Muscle of leg (tissue), 11 donors: Measurements from ENCODE around the gene SCUBE2. TPM values are rescaled to one million over a fixed set of nuclear protein-coding genes. Genes with fewer than 3 reads are reported as not detected.

ENCODE experiments used
- DNase-seq: peaks from one replicate; pipeline ENCODE4 v3.0.0; 2013
- H3K27ac ChIP-seq: one replicate; pipeline ENCODE4 v1.5.1; 2013; ENCODE audit warnings: mild to moderate bottlenecking, low read length, control low read depth
- H3K27me3 ChIP-seq: one replicate; pipeline ENCODE4 v1.6.1; 2013; ENCODE audit warnings: low read length; ENCODE audit not compliant: control insufficient read depth, insufficient read depth
- H3K36me3 ChIP-seq: one replicate; pipeline ENCODE4 v1.6.1; 2013; ENCODE audit warnings: low read length; ENCODE audit not compliant: control insufficient read depth, insufficient read depth
- H3K4me1 ChIP-seq: one replicate; pipeline ENCODE4 v1.6.1; 2013; ENCODE audit warnings: low read length; ENCODE audit not compliant: control insufficient read depth, insufficient read depth
- H3K4me3 ChIP-seq: one replicate; pipeline ENCODE4 v1.5.1; 2013; ENCODE audit warnings: low read length, control low read depth
- H3K9me3 ChIP-seq: replicated peaks from 2 replicates; pipeline ENCODE4 v1.6.1; 2013; ENCODE audit warnings: low read depth, low read length; ENCODE audit not compliant: control insufficient read depth
- WGBS: methylation state at CpG from one replicate; pipeline ENCODE4 v1.1.5; 2013; ENCODE audit warnings: missing lambda C conversion rate; ENCODE audit not compliant: insufficient coverage; 5-methylcytosine and 5-hydroxymethylcytosine counted together
- polyA plus RNA-seq, 8 donors: library from polyadenylated mRNA; unstranded; fragments of 120-200 nt; gene quantifications; one replicate each; pipeline versions ENCODE4 v1.2.1 to v1.2.3, GENCODE V29; 2013; ENCODE audit warnings: inconsistent platforms in 1 of 8, low replicate concordance in 1 of 8; ENCODE audit not compliant: insufficient read length in 8 of 8, insufficient read depth in 1 of 8
- total RNA-seq: library from RNA; stranded (reverse); fragments of 120-200 nt; gene quantifications from one replicate; pipeline ENCODE4 v1.2.4, GENCODE V29; 2013

The SCUBE2 gene
- total and polyA plus RNA-seq, 9 donors: 22.8 to 52.9 (median 29.6) TPM

DNA sequence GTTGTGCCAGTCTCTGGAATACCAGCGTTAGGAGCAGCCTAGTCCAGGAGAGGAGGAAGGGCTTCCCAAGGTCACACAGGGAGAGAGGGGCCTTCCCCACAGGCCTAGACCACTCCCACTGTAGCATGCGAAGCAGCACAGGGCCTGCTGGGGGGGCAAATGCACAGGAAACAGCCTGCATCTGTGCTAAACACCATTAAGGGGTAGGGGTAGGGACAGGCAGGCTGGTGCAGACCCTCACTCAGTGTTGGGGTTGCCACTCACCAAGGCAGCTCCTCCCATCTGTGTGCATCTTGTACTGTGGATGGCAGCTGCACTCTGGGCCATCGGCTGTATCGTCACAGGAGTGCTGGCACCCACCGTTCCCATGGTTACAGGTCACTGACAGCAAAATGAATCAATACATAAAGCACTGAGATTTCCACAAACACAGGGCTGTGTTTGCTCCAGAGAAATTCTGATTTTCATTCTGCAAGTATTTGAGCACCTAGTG is 24.9 kb downstream of the SCUBE2 start:
- Histone ChIP-seq H3K4me1 (peaks cover 3% of the 10 kb centered on the region), H3K36me3 (peaks cover 23% of the 10 kb centered on the region), H3K27ac (no peak overlapping the region), H3K4me3 (no peak overlapping the region), H3K9me3 (no peaks in the 10 kb centered on the region), H3K27me3 (no peaks in the 10 kb centered on the region)
- no peak for DNase-seq
- WGBS: 63% methylated on average over 4 of the region's 5 CpGs

DNA sequence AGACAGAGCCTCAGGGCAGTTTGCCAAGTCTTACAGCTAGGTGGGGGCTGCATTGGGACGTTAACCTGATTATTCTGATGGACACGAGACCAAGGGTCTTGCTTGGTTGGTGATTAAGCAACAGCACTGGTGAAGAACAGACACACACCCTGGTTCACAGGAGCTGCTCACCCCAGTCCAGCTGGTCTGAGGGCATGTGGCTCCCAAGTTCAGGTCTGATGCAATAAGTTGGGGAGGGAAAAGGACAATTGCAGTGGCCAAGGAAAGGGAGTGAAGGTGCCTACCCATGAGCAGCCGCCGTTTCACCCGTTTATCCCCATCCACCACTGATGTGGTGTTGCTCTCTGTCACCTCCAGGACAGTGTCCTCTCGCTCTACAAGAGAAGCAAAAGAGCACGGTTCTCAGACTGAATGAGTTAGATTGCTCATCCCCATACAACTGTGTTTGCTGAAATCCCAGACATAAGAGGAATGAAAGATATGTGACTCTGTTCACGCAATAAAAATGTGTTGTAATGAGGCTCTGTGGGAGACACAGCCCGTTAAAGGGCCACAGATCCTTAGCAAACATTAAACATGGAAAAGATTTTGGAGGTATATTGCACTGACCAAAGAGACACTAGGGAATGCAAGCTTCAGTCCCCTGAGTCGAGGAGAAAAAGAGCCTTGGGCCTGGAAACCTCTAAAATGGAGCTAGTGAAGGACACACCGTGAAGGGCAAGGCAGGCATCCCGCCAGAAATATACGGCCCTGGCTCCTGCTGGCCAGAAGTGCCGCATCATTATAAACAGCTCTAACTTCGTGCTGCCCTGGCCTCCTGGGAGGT is 25.6 kb downstream of the SCUBE2 start:
- Histone ChIP-seq H3K36me3 (peaks cover 21% of the 10 kb centered on the region), H3K27ac (no peak overlapping the region), H3K27me3 (no peaks in the 10 kb centered on the region), H3K4me1 (peaks cover 3% of the 10 kb centered on the region), H3K4me3 (no peak overlapping the region), H3K9me3 (no peaks in the 10 kb centered on the region)
- DNase-seq: no peak
- 70% methylated on average over 7 of the region's 15 CpGs for WGBS

DNA sequence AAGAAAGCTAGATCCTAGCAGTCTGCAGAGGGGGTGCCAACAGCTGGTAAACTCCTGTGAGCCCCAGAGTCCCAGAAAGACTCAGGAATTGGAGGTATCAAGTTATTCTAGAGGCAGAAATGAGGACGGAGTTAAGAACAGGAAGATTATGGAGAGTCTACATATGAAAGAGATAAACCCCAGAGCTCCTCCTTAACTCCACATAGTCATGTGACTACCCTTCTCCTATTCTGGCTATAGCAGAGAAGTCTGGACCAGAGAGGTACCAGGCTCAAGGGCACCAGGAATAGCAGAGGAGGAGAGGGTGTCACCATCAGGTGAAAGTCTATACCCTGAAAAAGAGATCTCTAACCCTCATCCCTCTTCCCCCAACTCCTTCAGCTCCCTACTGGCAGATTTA is 29.6 kb downstream of the SCUBE2 start:
- Histone ChIP-seq H3K9me3 (no peaks in the 10 kb centered on the region), H3K27me3 (no peaks in the 10 kb centered on the region), H3K4me1 (peaks cover 5% of the 10 kb centered on the region), H3K4me3 (no peak overlapping the region), H3K27ac (no peak overlapping the region), H3K36me3 (peaks cover 10% of the 10 kb centered on the region)
- DNase-seq: no peak
- WGBS: no CpG with 5 or more reads among the region's 1 CpG

DNA sequence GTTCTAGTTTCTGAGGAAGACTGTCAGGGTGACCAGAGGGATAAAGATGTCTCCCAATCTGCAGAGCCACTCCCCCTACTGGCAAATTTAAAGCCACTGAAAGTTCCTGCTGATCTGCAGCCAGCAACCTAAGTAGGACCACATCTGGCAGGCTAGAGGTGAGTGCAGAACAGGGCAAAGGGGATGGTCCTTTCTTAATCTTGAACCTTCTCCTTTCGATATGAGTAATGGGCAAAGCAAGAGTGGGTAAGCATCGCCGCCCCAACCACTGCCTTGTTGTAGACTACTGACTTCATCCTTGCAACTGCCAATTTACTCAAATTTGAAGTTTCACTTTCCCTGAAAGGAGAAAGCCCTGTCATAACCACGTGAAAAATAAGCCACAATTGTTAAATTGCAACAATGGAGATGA is 30.7 kb downstream of the SCUBE2 start:
- Histone ChIP-seq H3K9me3 (no peaks in the 10 kb centered on the region), H3K4me1 (peaks cover 9% of the 10 kb centered on the region), H3K4me3 (no peak overlapping the region), H3K27ac (no peak overlapping the region), H3K36me3 (peaks cover 6% of the 10 kb centered on the region), H3K27me3 (no peaks in the 10 kb centered on the region)
- no CpG with 5 or more reads among the region's 4 CpGs for WGBS
- no peak for DNase-seq

DNA sequence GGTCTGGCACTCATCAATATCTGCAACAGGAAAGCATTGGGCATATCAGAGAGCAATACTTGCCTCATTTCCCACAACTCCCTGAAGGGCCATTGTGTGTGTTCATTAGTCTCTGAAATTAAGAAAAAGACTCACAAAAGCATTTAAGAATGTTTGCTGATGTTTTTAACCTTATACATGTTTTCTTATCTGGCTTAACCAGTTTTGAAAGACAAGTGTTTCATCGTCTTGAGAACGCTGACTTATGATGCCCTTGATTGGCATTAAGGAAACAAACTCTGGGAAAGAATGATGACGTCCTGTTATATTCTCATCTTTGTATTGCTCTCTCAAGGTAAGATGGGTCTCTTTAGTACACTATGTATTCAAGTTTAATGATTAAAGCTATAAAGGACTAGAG is 32.0 kb downstream of the SCUBE2 start:
- H3K9me3 ChIP-seq: no peaks in the 10 kb centered on the region
- DNase-seq: no peak
- peaks cover 14% of the 10 kb centered on the region for H3K4me1 ChIP-seq
- peaks cover 6% of the 10 kb centered on the region for H3K36me3 ChIP-seq
- no CpG with 5 or more reads among the region's 3 CpGs for WGBS
- no peak overlapping the region for H3K27ac ChIP-seq
- no peak overlapping the region for H3K4me3 ChIP-seq
- H3K27me3 ChIP-seq: no peaks in the 10 kb centered on the region

DNA sequence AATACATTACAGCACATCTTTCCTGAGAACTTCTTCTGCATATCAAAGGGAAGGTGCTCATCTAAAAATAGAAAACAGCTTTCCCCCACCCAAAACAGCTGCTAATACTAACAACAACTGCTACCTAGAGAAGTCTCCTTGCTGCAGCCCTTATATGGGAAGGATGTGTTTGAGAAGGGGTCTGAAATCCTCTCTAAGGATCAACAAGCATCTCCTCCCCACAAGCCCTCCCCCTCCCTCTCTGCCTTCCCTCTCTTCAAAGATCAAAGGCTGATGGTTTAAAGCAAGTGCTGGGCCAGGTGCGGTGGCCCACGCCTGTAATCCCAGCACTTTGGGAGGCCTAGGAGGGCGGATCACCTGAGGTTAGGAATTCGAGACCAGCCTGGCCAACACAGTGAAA is 33.5 kb downstream of the SCUBE2 start:
- no peaks in the 10 kb centered on the region for H3K9me3 ChIP-seq
- no peak for DNase-seq
- H3K4me3 ChIP-seq: no peak overlapping the region
- peaks cover 8% of the 10 kb centered on the region for H3K36me3 ChIP-seq
- H3K4me1 ChIP-seq: peaks cover 23% of the 10 kb centered on the region
- 100% methylated on average over 1 of the region's 4 CpGs for WGBS
- H3K27me3 ChIP-seq: no peaks in the 10 kb centered on the region
- no peak overlapping the region for H3K27ac ChIP-seq

DNA sequence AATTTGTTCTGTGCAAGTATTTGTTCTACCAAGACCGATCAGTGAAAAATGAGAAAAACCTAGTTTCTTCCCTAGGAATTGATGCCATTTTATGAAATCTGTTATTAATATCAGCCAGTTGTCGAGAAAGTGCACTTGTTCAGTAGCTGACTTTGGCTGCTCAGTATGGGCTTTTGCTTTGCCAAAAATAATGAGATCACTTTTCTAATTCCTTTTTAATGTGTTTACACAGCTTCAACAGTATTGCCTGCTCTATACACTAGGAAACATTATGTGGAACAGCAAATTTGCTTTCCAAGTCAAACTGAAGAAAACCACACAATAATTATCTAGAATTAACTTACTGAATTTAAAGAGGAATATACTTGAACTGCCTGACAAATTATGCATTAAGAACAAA is 34.4 kb downstream of the SCUBE2 start:
- peak; percentile 95 for DNase-seq
- H3K4me3 ChIP-seq: no peak overlapping the region
- peaks cover 26% of the 10 kb centered on the region for H3K4me1 ChIP-seq
- no peaks in the 10 kb centered on the region for H3K27me3 ChIP-seq
- WGBS: no CpG with 5 or more reads among the region's 2 CpGs
- H3K9me3 ChIP-seq: no peaks in the 10 kb centered on the region
- peaks cover 8% of the 10 kb centered on the region for H3K36me3 ChIP-seq
- H3K27ac ChIP-seq: peak overlapping the region; percentile 32

DNA sequence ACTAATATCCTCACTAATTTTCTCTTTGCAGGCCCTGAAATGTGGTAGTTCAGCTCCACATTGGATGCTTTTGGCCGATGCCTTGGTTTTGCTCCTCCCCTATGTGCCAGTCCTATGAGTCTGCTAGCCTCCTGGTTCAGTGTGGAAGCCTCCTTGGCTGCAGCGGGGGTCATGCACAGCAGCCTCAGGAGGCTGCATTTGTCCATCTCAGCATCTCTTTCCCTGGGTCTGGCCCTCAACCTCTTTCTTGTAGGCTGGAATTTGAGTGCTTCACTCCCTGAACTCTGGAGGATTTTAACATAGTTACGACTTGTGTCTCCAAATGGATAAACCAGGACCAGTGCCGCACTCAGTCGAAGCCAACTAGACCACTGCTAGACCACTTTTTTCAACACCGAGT is 34.9 kb downstream of the SCUBE2 start:
- WGBS: 50% methylated on average over 2 of the region's 6 CpGs
- DNase-seq: no peak
- Histone ChIP-seq H3K9me3 (no peaks in the 10 kb centered on the region), H3K27ac (peak overlapping the region; percentile 16), H3K4me1 (peaks cover 26% of the 10 kb centered on the region), H3K4me3 (no peak overlapping the region), H3K27me3 (no peaks in the 10 kb centered on the region), H3K36me3 (peaks cover 8% of the 10 kb centered on the region)

DNA sequence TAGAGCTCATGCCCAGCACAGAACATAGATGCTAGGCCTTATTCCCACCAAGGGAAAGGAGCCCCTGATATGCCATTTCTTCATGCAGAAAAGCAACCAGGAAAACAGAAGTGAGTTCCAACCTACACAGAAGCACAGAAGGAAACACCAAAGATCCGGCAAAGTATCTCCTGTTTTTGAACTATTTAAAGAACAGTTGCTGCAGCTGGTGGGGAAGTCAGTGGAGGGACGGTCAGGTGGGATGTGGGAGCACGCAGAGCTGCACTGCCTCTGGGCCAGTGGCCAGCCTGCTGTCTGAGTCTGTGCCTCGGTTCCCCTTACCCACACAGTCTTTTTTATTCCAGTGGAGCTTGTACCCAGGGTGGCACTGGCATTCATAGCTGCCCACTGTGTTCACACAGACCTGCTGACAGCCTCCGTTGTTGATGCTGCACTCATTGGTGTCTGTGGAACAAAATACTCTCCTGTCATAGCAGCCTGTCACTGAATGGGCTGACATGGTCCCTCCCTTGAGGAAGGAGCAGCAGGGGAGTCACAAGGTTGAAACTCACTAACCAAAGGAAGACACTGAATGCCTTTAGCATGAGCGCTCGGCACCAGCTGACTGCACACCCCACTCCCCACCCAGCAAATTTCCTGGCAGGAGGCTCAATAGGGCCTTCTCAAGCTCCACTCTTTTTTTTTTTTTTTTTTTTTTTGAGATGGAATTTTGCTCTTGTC is 37.9 kb downstream of the SCUBE2 start:
- no peak overlapping the region for H3K4me3 ChIP-seq
- peak overlapping the region; percentile 3 for H3K27ac ChIP-seq
- H3K9me3 ChIP-seq: no peaks in the 10 kb centered on the region
- H3K4me1 ChIP-seq: peaks cover 36% of the 10 kb centered on the region
- H3K27me3 ChIP-seq: no peaks in the 10 kb centered on the region
- peaks cover 5% of the 10 kb centered on the region for H3K36me3 ChIP-seq
- WGBS: 54% methylated on average over 3 of the region's 7 CpGs
- DNase-seq: peak; percentile 43

DNA sequence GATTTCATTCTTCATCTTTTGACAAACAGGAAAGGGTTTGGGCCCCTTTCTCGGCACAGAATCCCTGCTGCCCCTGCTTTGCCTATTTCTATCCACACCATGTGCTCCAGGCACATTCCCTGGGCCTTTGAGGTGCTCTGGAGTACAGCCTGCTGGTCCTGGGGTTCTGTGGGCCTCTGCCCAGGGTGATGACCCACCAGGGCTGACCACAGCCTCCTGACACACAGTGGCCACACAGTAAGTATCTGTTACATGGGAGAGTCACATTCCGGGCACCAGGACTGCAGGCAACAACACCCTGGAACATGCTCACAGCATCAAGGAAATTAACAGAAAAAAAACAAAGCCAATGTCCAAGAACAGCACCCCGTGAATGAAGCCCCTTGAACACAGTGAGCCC is 39.1 kb downstream of the SCUBE2 start:
- peaks cover 5% of the 10 kb centered on the region for H3K36me3 ChIP-seq
- no peaks in the 10 kb centered on the region for H3K27me3 ChIP-seq
- no peak overlapping the region for H3K27ac ChIP-seq
- peaks cover 45% of the 10 kb centered on the region for H3K4me1 ChIP-seq
- H3K9me3 ChIP-seq: no peaks in the 10 kb centered on the region
- H3K4me3 ChIP-seq: no peak overlapping the region
- no peak for DNase-seq
- WGBS: 78% methylated on average over 1 of the region's 3 CpGs
